HepG2 (cell line): Measurements from ENCODE around the gene IST1. TPM values are rescaled to one million over a fixed set of nuclear protein-coding genes. Genes with fewer than 3 reads are reported as not detected.

ENCODE experiments used
- BCL6 ChIP-seq: IDR thresholded peaks from 2 replicates; pipeline ENCODE4 v1.6.1; 2016; ENCODE audit warnings: missing genetic modification reagents, missing compliant biosample characterization
- PAX8 ChIP-seq: sonication (generic); formaldehyde crosslinking; IDR thresholded peaks from 2 replicates; pipeline ENCODE4 v1.8.0; 2022; ENCODE audit warnings: mild to moderate bottlenecking, missing genetic modification reagents, borderline replicate concordance
- PHB2 ChIP-seq: fragments of 450-650 bp; IDR thresholded peaks from 2 replicates; pipeline ENCODE4 v1.6.1; 2018; ENCODE audit not compliant: partially characterized antibody
- PPARG ChIP-seq: conservative IDR thresholded peaks from 2 replicates; pipeline ENCODE4 v1.6.1; 2016; ENCODE audit warnings: missing biosample characterization, missing genetic modification reagents
- STAG1 ChIP-seq: sonication (generic); formaldehyde crosslinking; IDR thresholded peaks from 2 replicates; pipeline ENCODE4 v1.4.0; 2020; ENCODE audit warnings: missing genetic modification reagents
- TSC22D2 ChIP-seq: sonication (generic); formaldehyde crosslinking; IDR thresholded peaks from 2 replicates; pipeline ENCODE4 v1.5.1; 2020; ENCODE audit warnings: missing genetic modification reagents, mild to moderate bottlenecking, borderline replicate concordance
- ZNF496 ChIP-seq: sonication (generic); formaldehyde crosslinking; IDR thresholded peaks from 2 replicates; pipeline ENCODE4 v1.8.1; 2023; ENCODE audit warnings: mild to moderate bottlenecking, moderate library complexity, missing genetic modification reagents; ENCODE audit not compliant: insufficient replicate concordance
- polyA plus RNA-seq, 8 experiments: library from polyadenylated mRNA; depleted of rRNA in 3 of 8; stranded (reverse) in 7 of 8; unstranded in 1 of 8; fragments of >200 nt; fragmentation: Illumina TruSeq in 4 of 8; extraction: Trizol in 4 of 8; gene quantifications; 2 replicates each; pipeline versions ENCODE4 v1.2.1 to v1.2.3, GENCODE V29; 2011 to 2016; ENCODE audit warnings: low read depth in 4 of 8, missing spikeins in 1 of 8, mixed read lengths in 1 of 8; ENCODE audit not compliant: insufficient read depth in 1 of 8
- total RNA-seq, 5 experiments: library from RNA; depleted of rRNA; stranded (reverse); fragments of >200 nt; fragmentation: Illumina TruSeq; extraction: Trizol; gene quantifications; 2 replicates each; pipeline ENCODE4 v1.2.3, GENCODE V29; 2016; ENCODE audit warnings: low read depth in 1 of 5
- TF ChIP-seq, protein P1 (sequence below): sonication (generic); formaldehyde crosslinking; IDR thresholded peaks from 2 replicates; pipeline ENCODE4 v1.4.0; 2020; ENCODE audit warnings: low read depth, missing genetic modification reagents
- TF ChIP-seq, protein P2 (sequence below): sonication (generic); formaldehyde crosslinking; IDR thresholded peaks from 2 replicates; pipeline ENCODE4 v1.4.0; 2020; ENCODE audit warnings: mild to moderate bottlenecking, missing genetic modification reagents
- TF ChIP-seq, protein P3 (sequence below): sonication (generic); formaldehyde crosslinking; IDR thresholded peaks from 2 replicates; pipeline ENCODE4 v1.4.0; 2020; ENCODE audit warnings: missing genetic modification reagents
- TF ChIP-seq, protein P4 (sequence below): sonication (generic); formaldehyde crosslinking; IDR thresholded peaks from 2 replicates; pipeline ENCODE4 v1.5.1; 2020; ENCODE audit warnings: mild to moderate bottlenecking, missing genetic modification reagents, moderate library complexity

IST1 gene
- total and polyA plus RNA-seq, 2 of the 13 experiments (the other 11 are each of a cell fraction or from before 2014, with no cell fraction given), result 346 to 415 TPM

DNA sequence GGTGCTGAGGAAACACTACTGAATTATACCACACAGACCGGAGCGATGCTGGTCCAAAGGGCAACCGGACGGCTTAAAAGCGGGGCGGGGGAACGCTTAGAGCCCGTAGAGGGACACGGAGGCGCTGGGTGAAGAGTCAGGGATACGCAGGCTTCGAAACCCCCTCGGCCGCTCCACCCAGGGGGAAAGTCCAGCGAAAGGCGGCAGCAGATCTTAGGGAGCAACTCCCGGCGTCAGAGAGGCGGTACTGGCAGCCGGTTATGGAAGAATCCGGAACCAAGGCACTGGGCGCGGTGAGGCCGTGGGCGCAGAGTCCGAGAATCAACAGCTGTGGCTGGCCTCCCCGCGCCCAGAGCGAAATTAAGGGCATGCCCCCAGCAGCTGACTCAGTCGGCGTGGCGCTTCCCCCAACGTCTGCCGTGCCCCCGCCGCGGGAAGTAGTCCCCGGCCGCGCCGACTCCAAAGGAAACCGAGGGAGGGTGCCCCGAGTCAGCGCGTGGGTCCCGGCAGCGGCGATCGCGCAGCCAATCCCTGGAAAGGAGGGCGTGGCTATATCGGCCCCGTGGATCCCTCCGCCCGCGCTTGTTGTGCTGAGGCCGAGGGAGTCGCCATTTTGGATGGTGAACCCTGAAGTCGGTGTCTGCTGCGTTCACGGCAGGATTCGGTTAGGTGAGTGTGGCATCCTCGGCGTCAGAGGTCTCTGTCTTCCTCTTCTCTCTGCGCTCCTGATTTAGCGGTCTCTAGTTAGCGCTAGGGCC lies at the start of gene IST1 (continued):
- TF ChIP-seq, protein P1, sequence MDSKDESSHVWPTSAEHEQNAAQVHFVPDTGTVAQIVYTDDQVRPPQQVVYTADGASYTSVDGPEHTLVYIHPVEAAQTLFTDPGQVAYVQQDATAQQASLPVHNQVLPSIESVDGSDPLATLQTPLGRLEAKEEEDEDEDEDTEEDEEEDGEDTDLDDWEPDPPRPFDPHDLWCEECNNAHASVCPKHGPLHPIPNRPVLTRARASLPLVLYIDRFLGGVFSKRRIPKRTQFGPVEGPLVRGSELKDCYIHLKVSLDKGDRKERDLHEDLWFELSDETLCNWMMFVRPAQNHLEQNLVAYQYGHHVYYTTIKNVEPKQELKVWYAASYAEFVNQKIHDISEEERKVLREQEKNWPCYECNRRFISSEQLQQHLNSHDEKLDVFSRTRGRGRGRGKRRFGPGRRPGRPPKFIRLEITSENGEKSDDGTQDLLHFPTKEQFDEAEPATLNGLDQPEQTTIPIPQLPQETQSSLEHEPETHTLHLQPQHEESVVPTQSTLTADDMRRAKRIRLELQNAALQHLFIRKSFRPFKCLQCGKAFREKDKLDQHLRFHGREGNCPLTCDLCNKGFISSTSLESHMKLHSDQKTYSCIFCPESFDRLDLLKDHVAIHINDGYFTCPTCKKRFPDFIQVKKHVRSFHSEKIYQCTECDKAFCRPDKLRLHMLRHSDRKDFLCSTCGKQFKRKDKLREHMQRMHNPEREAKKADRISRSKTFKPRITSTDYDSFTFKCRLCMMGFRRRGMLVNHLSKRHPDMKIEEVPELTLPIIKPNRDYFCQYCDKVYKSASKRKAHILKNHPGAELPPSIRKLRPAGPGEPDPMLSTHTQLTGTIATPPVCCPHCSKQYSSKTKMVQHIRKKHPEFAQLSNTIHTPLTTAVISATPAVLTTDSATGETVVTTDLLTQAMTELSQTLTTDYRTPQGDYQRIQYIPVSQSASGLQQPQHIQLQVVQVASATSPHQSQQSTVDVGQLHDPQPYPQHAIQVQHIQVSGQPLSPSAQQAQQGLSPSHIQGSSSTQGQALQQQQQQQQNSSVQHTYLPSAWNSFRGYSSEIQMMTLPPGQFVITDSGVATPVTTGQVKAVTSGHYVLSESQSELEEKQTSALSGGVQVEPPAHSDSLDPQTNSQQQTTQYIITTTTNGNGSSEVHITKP (CRISPR knock-in tag), result peak; percentile 92
- TF ChIP-seq, protein P2, sequence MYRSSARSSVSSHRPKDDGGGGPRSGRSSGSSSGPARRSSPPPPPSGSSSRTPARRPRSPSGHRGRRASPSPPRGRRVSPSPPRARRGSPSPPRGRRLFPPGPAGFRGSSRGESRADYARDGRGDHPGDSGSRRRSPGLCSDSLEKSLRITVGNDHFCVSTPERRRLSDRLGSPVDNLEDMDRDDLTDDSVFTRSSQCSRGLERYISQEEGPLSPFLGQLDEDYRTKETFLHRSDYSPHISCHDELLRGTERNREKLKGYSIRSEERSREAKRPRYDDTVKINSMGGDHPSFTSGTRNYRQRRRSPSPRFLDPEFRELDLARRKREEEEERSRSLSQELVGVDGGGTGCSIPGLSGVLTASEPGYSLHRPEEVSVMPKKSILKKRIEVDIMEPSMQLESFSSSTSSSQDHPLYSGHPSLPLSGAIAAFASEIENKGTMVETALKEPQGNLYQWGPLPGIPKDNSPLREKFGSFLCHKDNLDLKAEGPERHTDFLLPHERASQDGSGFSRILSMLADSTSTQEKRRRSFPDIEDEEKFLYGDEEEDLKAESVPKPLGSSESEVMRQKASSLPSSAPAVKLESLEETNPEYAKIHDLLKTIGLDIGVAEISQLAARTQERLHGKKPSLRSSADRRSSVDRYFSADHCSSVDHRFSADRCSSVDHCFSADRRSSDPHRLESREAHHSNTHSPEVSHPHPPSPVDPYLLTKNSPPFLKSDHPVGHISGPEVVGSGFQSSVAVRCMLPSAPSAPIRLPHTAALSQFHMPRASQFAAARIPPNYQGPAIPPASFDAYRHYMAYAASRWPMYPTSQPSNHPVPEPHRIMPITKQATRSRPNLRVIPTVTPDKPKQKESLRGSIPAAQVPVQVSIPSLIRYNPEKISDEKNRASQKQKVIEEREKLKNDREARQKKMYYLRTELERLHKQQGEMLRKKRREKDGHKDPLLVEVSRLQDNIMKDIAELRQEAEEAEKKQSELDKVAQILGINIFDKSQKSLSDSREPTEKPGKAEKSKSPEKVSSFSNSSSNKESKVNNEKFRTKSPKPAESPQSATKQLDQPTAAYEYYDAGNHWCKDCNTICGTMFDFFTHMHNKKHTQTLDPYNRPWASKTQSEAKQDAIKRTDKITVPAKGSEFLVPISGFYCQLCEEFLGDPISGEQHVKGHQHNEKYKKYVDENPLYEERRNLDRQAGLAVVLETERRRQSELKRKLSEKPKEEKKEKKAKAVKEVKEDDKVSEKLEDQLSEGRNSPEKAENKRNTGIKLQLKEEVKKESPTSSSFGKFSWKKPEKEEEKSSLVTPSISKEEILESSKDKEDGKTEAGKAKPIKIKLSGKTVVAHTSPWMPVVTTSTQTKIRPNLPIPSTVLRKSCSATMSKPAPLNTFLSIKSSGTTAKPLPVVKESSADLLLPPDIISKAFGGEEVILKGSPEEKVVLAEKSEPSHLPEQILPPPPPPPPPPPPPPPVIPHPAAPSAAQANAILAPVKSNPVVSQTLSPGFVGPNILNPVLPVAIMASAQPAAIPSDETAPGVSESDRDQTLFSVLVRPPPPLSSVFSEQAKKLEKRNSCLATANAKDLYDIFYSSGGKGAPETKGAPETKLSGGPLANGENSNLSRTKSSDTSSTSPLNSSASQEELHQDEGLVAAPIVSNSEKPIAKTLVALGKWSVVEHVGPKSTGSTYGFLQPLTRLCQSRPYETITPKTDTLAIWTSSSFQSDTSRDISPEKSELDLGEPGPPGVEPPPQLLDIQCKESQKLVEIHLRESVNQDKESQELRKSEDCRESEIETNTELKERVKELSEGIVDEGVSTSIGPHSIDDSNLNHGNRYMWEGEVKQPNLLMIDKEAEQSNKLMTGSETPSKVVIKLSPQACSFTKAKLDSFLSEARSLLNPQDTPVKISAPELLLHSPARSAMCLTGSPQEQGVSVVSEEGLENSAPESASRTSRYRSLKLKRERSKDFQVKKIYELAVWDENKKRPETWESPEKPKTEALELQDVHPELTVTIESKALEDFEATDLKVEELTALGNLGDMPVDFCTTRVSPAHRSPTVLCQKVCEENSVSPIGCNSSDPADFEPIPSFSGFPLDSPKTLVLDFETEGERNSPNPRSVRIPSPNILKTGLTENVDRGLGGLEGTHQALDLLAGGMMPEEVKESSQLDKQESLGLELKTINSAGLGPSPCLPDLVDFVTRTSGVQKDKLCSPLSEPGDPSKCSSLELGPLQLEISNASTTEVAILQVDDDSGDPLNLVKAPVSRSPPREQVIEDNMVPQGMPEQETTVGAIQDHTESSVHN (CRISPR knock-in tag), result peak; percentile 85
- TF ChIP-seq PPARG (peak; percentile 83), STAG1 (CRISPR knock-in tag) (peak; percentile 38; the same call in 1 of the 2 replicates), ZNF496 (CRISPR knock-in tag) (no peak), PAX8 (CRISPR knock-in tag) (peak; percentile 93; the same call in 1 of the 2 replicates), PHB2 (no peak), TSC22D2 (CRISPR knock-in tag) (no peak), BCL6 (peak; percentile 64)
- TF ChIP-seq, protein P3, sequence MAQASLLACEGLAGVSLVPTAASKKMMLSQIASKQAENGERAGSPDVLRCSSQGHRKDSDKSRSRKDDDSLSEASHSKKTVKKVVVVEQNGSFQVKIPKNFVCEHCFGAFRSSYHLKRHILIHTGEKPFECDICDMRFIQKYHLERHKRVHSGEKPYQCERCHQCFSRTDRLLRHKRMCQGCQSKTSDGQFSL, result peak; percentile 82; the same call in 1 of the 2 replicates
- TF ChIP-seq, protein P4, sequence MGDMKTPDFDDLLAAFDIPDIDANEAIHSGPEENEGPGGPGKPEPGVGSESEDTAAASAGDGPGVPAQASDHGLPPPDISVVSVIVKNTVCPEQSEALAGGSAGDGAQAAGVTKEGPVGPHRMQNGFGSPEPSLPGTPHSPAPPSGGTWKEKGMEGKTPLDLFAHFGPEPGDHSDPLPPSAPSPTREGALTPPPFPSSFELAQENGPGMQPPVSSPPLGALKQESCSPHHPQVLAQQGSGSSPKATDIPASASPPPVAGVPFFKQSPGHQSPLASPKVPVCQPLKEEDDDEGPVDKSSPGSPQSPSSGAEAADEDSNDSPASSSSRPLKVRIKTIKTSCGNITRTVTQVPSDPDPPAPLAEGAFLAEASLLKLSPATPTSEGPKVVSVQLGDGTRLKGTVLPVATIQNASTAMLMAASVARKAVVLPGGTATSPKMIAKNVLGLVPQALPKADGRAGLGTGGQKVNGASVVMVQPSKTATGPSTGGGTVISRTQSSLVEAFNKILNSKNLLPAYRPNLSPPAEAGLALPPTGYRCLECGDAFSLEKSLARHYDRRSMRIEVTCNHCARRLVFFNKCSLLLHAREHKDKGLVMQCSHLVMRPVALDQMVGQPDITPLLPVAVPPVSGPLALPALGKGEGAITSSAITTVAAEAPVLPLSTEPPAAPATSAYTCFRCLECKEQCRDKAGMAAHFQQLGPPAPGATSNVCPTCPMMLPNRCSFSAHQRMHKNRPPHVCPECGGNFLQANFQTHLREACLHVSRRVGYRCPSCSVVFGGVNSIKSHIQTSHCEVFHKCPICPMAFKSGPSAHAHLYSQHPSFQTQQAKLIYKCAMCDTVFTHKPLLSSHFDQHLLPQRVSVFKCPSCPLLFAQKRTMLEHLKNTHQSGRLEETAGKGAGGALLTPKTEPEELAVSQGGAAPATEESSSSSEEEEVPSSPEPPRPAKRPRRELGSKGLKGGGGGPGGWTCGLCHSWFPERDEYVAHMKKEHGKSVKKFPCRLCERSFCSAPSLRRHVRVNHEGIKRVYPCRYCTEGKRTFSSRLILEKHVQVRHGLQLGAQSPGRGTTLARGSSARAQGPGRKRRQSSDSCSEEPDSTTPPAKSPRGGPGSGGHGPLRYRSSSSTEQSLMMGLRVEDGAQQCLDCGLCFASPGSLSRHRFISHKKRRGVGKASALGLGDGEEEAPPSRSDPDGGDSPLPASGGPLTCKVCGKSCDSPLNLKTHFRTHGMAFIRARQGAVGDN (CRISPR knock-in tag), result peak; percentile 97
